ENCODE results near the gene PFN2. TPM values are rescaled to one million over a fixed set of nuclear protein-coding genes. Genes with fewer than 3 reads are reported as not detected.
"Not testable (repeated sequence)": the region's sequence is repeated elsewhere in the genome, so short reads cannot be mapped to it uniquely, and the experiment has no call there.

PFN2 gene
- total RNA-seq, 1 donor from 2014 or later, result 179 TPM

DNA sequence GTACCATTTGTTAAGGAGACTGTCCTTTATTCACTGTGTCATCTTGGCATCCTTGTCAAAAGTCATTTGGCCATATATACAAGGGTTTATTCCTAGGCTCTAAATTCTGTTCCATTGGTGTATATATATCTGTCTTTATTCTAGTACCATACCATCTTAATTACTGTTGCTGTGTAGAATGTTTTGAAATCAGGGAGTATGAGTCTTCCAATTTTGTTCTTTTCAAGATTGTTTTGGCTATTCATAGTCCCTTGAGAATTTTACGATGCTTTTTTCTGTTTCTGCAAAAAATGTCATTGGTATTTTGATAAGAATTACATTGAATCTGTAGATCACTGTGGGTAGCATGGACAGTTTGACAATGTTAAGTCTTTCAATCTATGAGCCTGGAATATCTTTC, 28.7 kb downstream of the PFN2 start:
- DNase-seq (ENCODE audit: low read depth) (no peak), FAIRE-seq (no peak)
- Mint-ChIP-seq H3K27me3 (ENCODE audit: low read depth, unreplicated experiment) (no peaks in the 10 kb centered on the region), H3K4me3 (ENCODE audit: unreplicated experiment) (no peak overlapping the region), H3K4me1 (ENCODE audit: low read depth, unreplicated experiment) (peaks cover 8% of the 10 kb centered on the region), H3K9me3 (ENCODE audit: unreplicated experiment) (peaks cover 9% of the 10 kb centered on the region), H3K27ac (ENCODE audit: unreplicated experiment) (no peak overlapping the region), H3K36me3 (ENCODE audit: low read depth, unreplicated experiment) (peaks cover 20% of the 10 kb centered on the region)
- H2AFZ ChIP-seq (ENCODE audit: low read depth, low read length), result no peak overlapping the region
- H3K4me3 ChIP-seq (ENCODE audit: insufficient read depth, low read depth, low read length), result no peak overlapping the region
- H3K9ac ChIP-seq (ENCODE audit: low read length), result no peak overlapping the region
- H4K20me1 ChIP-seq (ENCODE audit: insufficient read depth, low read length), result no peaks in the 10 kb centered on the region
- TF ChIP-seq, protein P1, sequence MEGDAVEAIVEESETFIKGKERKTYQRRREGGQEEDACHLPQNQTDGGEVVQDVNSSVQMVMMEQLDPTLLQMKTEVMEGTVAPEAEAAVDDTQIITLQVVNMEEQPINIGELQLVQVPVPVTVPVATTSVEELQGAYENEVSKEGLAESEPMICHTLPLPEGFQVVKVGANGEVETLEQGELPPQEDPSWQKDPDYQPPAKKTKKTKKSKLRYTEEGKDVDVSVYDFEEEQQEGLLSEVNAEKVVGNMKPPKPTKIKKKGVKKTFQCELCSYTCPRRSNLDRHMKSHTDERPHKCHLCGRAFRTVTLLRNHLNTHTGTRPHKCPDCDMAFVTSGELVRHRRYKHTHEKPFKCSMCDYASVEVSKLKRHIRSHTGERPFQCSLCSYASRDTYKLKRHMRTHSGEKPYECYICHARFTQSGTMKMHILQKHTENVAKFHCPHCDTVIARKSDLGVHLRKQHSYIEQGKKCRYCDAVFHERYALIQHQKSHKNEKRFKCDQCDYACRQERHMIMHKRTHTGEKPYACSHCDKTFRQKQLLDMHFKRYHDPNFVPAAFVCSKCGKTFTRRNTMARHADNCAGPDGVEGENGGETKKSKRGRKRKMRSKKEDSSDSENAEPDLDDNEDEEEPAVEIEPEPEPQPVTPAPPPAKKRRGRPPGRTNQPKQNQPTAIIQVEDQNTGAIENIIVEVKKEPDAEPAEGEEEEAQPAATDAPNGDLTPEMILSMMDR (IDR thresholded peaks at IDR 0.05; ENCODE audit: insufficient read depth, low read depth, low read length), result no peak
- no peak for TF ChIP-seq EZH2 (IDR thresholded peaks at IDR 0.05; ENCODE audit: insufficient read depth, low read length)
- H3K27ac ChIP-seq (ENCODE audit: low read depth, low read length), result no peak overlapping the region
- H3K79me2 ChIP-seq (ENCODE audit: insufficient read depth, low read length), result peaks cover 2% of the 10 kb centered on the region
- H3K4me2 ChIP-seq (ENCODE audit: low read length), result no peak overlapping the region
- H3K27me3 ChIP-seq (ENCODE audit: insufficient read depth, low read length), result no peaks in the 10 kb centered on the region
- no peaks in the 10 kb centered on the region for H3K36me3 ChIP-seq (ENCODE audit: insufficient read depth, low read length)
- no peaks in the 10 kb centered on the region for H3K9me3 ChIP-seq (ENCODE audit: insufficient read depth, low read depth, low read length)
- peaks cover 3% of the 10 kb centered on the region for H3K4me1 ChIP-seq (ENCODE audit: insufficient read depth, low read length)

DNA sequence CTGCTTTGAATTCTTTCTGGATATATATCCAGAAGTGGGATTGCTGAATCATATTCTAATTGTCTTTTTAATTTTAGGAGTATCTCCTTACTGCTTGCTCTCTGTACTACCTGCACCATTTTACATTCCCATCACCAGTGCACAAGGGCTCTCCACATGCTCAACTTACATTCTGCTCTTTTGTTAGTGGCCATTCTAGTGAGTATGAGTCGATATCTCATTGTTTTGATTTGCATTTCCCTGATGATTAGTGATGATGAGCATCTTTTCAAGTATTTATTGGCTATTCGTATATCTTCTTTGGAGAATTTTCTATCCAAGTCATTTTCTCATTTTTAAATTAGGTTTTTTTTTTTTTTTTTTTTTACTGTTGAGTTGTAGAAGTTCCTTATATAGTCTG, 29.5 kb downstream of the PFN2 start:
- H3K27me3 Mint-ChIP-seq (ENCODE audit: low read depth, unreplicated experiment), result no peaks in the 10 kb centered on the region
- H3K4me1 Mint-ChIP-seq (ENCODE audit: low read depth, unreplicated experiment), result peaks cover 8% of the 10 kb centered on the region
- peaks cover 3% of the 10 kb centered on the region for H3K79me2 ChIP-seq (ENCODE audit: insufficient read depth, low read length)
- H3K27ac Mint-ChIP-seq (ENCODE audit: unreplicated experiment), result no peak overlapping the region
- H3K36me3 Mint-ChIP-seq (ENCODE audit: low read depth, unreplicated experiment), result peaks cover 16% of the 10 kb centered on the region
- FAIRE-seq (no peak), DNase-seq (ENCODE audit: low read depth) (no peak)
- H3K9me3 ChIP-seq (ENCODE audit: insufficient read depth, low read depth, low read length), result no peaks in the 10 kb centered on the region
- H2AFZ ChIP-seq (ENCODE audit: low read depth, low read length), result no peak overlapping the region
- no peak overlapping the region for H3K9ac ChIP-seq (ENCODE audit: low read length)
- H3K36me3 ChIP-seq (ENCODE audit: insufficient read depth, low read length), result no peaks in the 10 kb centered on the region
- TF ChIP-seq, protein P1 (IDR thresholded peaks at IDR 0.05; ENCODE audit: insufficient read depth, low read depth, low read length), result no peak
- TF ChIP-seq EZH2 (IDR thresholded peaks at IDR 0.05; ENCODE audit: insufficient read depth, low read length), result no peak
- H3K4me1 ChIP-seq (ENCODE audit: insufficient read depth, low read length), result peaks cover 3% of the 10 kb centered on the region
- H3K27me3 ChIP-seq (ENCODE audit: insufficient read depth, low read length), result no peaks in the 10 kb centered on the region
- no peak overlapping the region for H3K27ac ChIP-seq (ENCODE audit: low read depth, low read length)
- peaks cover under 1% of the 10 kb centered on the region for H4K20me1 ChIP-seq (ENCODE audit: insufficient read depth, low read length)
- H3K4me2 ChIP-seq (ENCODE audit: low read length), result no peak overlapping the region
- peaks cover 9% of the 10 kb centered on the region for H3K9me3 Mint-ChIP-seq (ENCODE audit: unreplicated experiment)
- no peak overlapping the region for H3K4me3 ChIP-seq (ENCODE audit: insufficient read depth, low read depth, low read length)
- no peak overlapping the region for H3K4me3 Mint-ChIP-seq (ENCODE audit: unreplicated experiment)

DNA sequence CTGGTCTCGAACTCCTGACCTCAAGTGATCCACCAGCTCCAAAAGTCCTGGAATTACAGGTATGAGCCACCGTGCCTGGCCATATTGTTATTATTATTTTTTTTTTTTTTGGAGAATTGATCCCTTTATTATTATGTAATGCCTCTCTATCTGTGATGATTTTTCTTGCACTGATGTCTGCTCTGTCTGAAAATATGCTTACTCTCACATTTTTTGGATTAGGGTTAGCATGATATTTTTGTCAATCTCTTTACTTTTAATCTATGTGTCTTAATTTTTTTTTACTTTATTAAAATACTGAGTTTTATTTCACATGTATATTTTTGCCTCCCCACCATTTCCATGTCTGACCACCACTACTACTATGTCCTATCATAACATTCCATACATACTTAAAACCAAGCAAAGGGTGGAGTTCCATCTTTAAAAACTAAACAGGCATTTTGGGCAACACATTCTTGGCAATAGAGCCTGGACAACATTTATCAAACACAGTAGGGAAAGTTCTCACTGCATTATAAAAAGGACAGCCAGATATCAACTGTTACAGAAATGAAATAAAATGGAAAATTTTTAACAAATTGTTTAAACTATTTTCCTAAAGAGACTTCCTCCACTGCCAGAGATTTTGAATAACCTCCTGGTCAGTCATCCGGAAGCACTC, 32.2 kb downstream of the PFN2 start:
- H3K27ac Mint-ChIP-seq (ENCODE audit: unreplicated experiment); H3K36me3 ChIP-seq (ENCODE audit: insufficient read depth, low read length); H3K4me3 ChIP-seq (ENCODE audit: insufficient read depth, low read depth, low read length); H3K27me3 Mint-ChIP-seq (ENCODE audit: low read depth, unreplicated experiment); H3K4me3 Mint-ChIP-seq (ENCODE audit: unreplicated experiment); H3K27ac ChIP-seq (ENCODE audit: low read depth, low read length); H3K9ac ChIP-seq (ENCODE audit: low read length); FAIRE-seq; H3K36me3 Mint-ChIP-seq (ENCODE audit: low read depth, unreplicated experiment); H3K4me1 ChIP-seq (ENCODE audit: insufficient read depth, low read length); H4K20me1 ChIP-seq (ENCODE audit: insufficient read depth, low read length); H3K27me3 ChIP-seq (ENCODE audit: insufficient read depth, low read length); H2AFZ ChIP-seq (ENCODE audit: low read depth, low read length); H3K9me3 ChIP-seq (ENCODE audit: insufficient read depth, low read depth, low read length); H3K9me3 Mint-ChIP-seq (ENCODE audit: unreplicated experiment); H3K4me1 Mint-ChIP-seq (ENCODE audit: low read depth, unreplicated experiment); H3K79me2 ChIP-seq (ENCODE audit: insufficient read depth, low read length): not testable (repeated sequence)
- H3K4me2 ChIP-seq (ENCODE audit: low read length), result peak overlapping the region; percentile 16
- peak; percentile 31 for DNase-seq (ENCODE audit: low read depth)

Measured in astrocyte (in vitro differentiated cells and primary cell).